IPS-20b (cell line): ENCODE data around the gene AMOTL1.

Experiments used
- H3K27ac ChIP-seq: one replicate; pipeline ENCODE4 v1.5.1; 2013; ENCODE audit warnings: low read length
- H3K27me3 ChIP-seq: 2 replicates; pipeline ENCODE4 v1.6.1; 2013; ENCODE audit warnings: mild to moderate bottlenecking, low read length, inconsistent platforms; ENCODE audit not compliant: insufficient read depth
- H3K36me3 ChIP-seq: 2 replicates; pipeline ENCODE4 v1.6.1; 2013; ENCODE audit warnings: low read depth, mild to moderate bottlenecking, inconsistent platforms, low read length, moderate library complexity; ENCODE audit not compliant: insufficient read depth
- H3K4me1 ChIP-seq: 2 replicates; pipeline ENCODE4 v1.6.1; 2013; ENCODE audit warnings: mild to moderate bottlenecking, control low read depth, inconsistent platforms, low read length, moderate library complexity; ENCODE audit not compliant: insufficient read depth
- H3K4me3 ChIP-seq: 2 replicates; pipeline ENCODE4 v1.5.1; 2013; ENCODE audit warnings: mild to moderate bottlenecking, low read length, inconsistent platforms
- H3K9ac ChIP-seq: 2 replicates; pipeline ENCODE4 v1.6.1; 2013; ENCODE audit warnings: low read depth, mild to moderate bottlenecking, inconsistent platforms, low read length, moderate library complexity
- H3K9me3 ChIP-seq: 2 replicates; pipeline ENCODE4 v1.6.1; 2013; ENCODE audit warnings: mild to moderate bottlenecking, low read depth, low read length, inconsistent platforms; ENCODE audit not compliant: insufficient read depth

AMOTL1 gene

GRCh38 chr11:94879006-94879405 lies 110.8 kb downstream of the AMOTL1 start:
- no peak overlapping the region for H3K27ac ChIP-seq
- H3K9me3 ChIP-seq = no peaks in the 10 kb centered on the region
- H3K4me1 ChIP-seq = no peaks in the 10 kb centered on the region
- peaks cover 41% of the 10 kb centered on the region for H3K36me3 ChIP-seq
- no peaks in the 10 kb centered on the region for H3K27me3 ChIP-seq
- H3K4me3 ChIP-seq = no peak overlapping the region
- no peak overlapping the region for H3K9ac ChIP-seq

GRCh38 chr11:94880216-94880615 lies 112.1 kb downstream of the AMOTL1 start:
- Histone ChIP-seq H3K27ac (no peak overlapping the region), H3K9ac (no peak overlapping the region), H3K27me3 (no peaks in the 10 kb centered on the region), H3K9me3 (no peaks in the 10 kb centered on the region), H3K4me3 (no peak overlapping the region), H3K36me3 (peaks cover 45% of the 10 kb centered on the region), H3K4me1 (no peaks in the 10 kb centered on the region)

GRCh38 chr11:94882931-94883330 lies 114.8 kb downstream of the AMOTL1 start:
- H3K9ac ChIP-seq = no peak overlapping the region
- no peaks in the 10 kb centered on the region; the same call in 1 of the 2 replicates for H3K9me3 ChIP-seq
- H3K4me1 ChIP-seq = no peaks in the 10 kb centered on the region
- H3K36me3 ChIP-seq = peaks cover 22% of the 10 kb centered on the region
- H3K4me3 ChIP-seq = no peak overlapping the region
- no peaks in the 10 kb centered on the region for H3K27me3 ChIP-seq
- no peak overlapping the region for H3K27ac ChIP-seq

- no peak overlapping the region for H3K4me3 ChIP-seq
- H3K27ac ChIP-seq = no peak overlapping the region
- H3K36me3 ChIP-seq = peaks cover 13% of the 10 kb centered on the region; the same call in 1 of the 2 replicates
- H3K9ac ChIP-seq = no peak overlapping the region
- no peaks in the 10 kb centered on the region for H3K27me3 ChIP-seq
- no peaks in the 10 kb centered on the region; the same call in 1 of the 2 replicates for H3K9me3 ChIP-seq
- no peaks in the 10 kb centered on the region for H3K4me1 ChIP-seq
Observed at GRCh38 chr11:94883878-94884277, 115.7 kb downstream of the AMOTL1 start.

- no peak overlapping the region for H3K9ac ChIP-seq
- H3K4me3 ChIP-seq = no peak overlapping the region
- no peak overlapping the region for H3K27ac ChIP-seq
- H3K27me3 ChIP-seq = no peaks in the 10 kb centered on the region
- H3K4me1 ChIP-seq = no peaks in the 10 kb centered on the region
- no peaks in the 10 kb centered on the region; the same call in 1 of the 2 replicates for H3K9me3 ChIP-seq
- H3K36me3 ChIP-seq = 0 out of 2 replicates have a peak, but pooled peaks cover 10% of the 10 kb centered on the region
Observed at GRCh38 chr11:94884376-94884775, 116.2 kb downstream of the AMOTL1 start.

GRCh38 chr11:94885133-94885532 lies 117.0 kb downstream of the AMOTL1 start:
- Histone ChIP-seq H3K27me3 (no peaks in the 10 kb centered on the region), H3K4me3 (no peak overlapping the region), H3K4me1 (no peaks in the 10 kb centered on the region), H3K36me3 (0 out of 2 replicates have a peak, but pooled peaks cover 10% of the 10 kb centered on the region), H3K9ac (no peak overlapping the region), H3K27ac (no peak overlapping the region), H3K9me3 (no peaks in the 10 kb centered on the region; the same call in 1 of the 2 replicates)

GRCh38 chr11:94885581-94885980 lies 117.4 kb downstream of the AMOTL1 start:
- H3K36me3 ChIP-seq = 0 out of 2 replicates have a peak, but pooled peaks cover 10% of the 10 kb centered on the region
- no peaks in the 10 kb centered on the region for H3K4me1 ChIP-seq
- H3K9me3 ChIP-seq = no peaks in the 10 kb centered on the region; the same call in 1 of the 2 replicates
- no peaks in the 10 kb centered on the region for H3K27me3 ChIP-seq
- no peak overlapping the region for H3K4me3 ChIP-seq
- no peak overlapping the region for H3K9ac ChIP-seq
- H3K27ac ChIP-seq = no peak overlapping the region

- no peak overlapping the region for H3K4me3 ChIP-seq
- H3K9me3 ChIP-seq = no peaks in the 10 kb centered on the region; the same call in 1 of the 2 replicates
- no peaks in the 10 kb centered on the region for H3K4me1 ChIP-seq
- no peaks in the 10 kb centered on the region for H3K27me3 ChIP-seq
- no peak overlapping the region for H3K9ac ChIP-seq
- H3K36me3 ChIP-seq = 0 out of 2 replicates have a peak, but pooled peaks cover 10% of the 10 kb centered on the region
- H3K27ac ChIP-seq = no peak overlapping the region
Observed at GRCh38 chr11:94888204-94888603, 120.0 kb downstream of the AMOTL1 start.

GRCh38 chr11:94895451-94895850 lies 127.3 kb downstream of the AMOTL1 start:
- Histone ChIP-seq H3K4me3 (no peak overlapping the region), H3K27me3 (no peaks in the 10 kb centered on the region), H3K36me3 (no peaks in the 10 kb centered on the region), H3K9ac (no peak overlapping the region), H3K27ac (no peak overlapping the region), H3K9me3 (no peaks in the 10 kb centered on the region), H3K4me1 (no peaks in the 10 kb centered on the region)

GRCh38 chr11:94895971-94896370 lies 127.8 kb downstream of the AMOTL1 start:
- Histone ChIP-seq H3K9me3 (no peaks in the 10 kb centered on the region), H3K27me3 (no peaks in the 10 kb centered on the region), H3K36me3 (no peaks in the 10 kb centered on the region), H3K9ac (no peak overlapping the region), H3K4me1 (no peaks in the 10 kb centered on the region), H3K4me3 (no peak overlapping the region), H3K27ac (no peak overlapping the region)

- H3K4me1 ChIP-seq = no peaks in the 10 kb centered on the region
- H3K27ac ChIP-seq = no peak overlapping the region
- H3K4me3 ChIP-seq = no peak overlapping the region
- H3K9me3 ChIP-seq = no peaks in the 10 kb centered on the region
- no peaks in the 10 kb centered on the region for H3K36me3 ChIP-seq
- H3K27me3 ChIP-seq = no peaks in the 10 kb centered on the region
- no peak overlapping the region for H3K9ac ChIP-seq
Observed at GRCh38 chr11:94897330-94897768, 129.2 kb downstream of the AMOTL1 start.

- no peaks in the 10 kb centered on the region for H3K9me3 ChIP-seq
- H3K27ac ChIP-seq = no peak overlapping the region
- H3K9ac ChIP-seq = no peak overlapping the region
- no peaks in the 10 kb centered on the region for H3K36me3 ChIP-seq
- H3K4me1 ChIP-seq = no peaks in the 10 kb centered on the region
- H3K27me3 ChIP-seq = no peaks in the 10 kb centered on the region
- H3K4me3 ChIP-seq = no peak overlapping the region
Observed at GRCh38 chr11:94907226-94907625, 139.1 kb downstream of the AMOTL1 start.
